ENCODE measurements around the gene FBXL15. TPM values are rescaled to one million over a fixed set of nuclear protein-coding genes. Genes with fewer than 3 reads are reported as not detected.
A peak's percentile ranks its signal among the peaks of the same experiment; 100 is the strongest.

FBXL15 gene
- total and polyA plus RNA-seq, 4 donors, result 9.4 to 40.4 (median 18.6) TPM

DNA sequence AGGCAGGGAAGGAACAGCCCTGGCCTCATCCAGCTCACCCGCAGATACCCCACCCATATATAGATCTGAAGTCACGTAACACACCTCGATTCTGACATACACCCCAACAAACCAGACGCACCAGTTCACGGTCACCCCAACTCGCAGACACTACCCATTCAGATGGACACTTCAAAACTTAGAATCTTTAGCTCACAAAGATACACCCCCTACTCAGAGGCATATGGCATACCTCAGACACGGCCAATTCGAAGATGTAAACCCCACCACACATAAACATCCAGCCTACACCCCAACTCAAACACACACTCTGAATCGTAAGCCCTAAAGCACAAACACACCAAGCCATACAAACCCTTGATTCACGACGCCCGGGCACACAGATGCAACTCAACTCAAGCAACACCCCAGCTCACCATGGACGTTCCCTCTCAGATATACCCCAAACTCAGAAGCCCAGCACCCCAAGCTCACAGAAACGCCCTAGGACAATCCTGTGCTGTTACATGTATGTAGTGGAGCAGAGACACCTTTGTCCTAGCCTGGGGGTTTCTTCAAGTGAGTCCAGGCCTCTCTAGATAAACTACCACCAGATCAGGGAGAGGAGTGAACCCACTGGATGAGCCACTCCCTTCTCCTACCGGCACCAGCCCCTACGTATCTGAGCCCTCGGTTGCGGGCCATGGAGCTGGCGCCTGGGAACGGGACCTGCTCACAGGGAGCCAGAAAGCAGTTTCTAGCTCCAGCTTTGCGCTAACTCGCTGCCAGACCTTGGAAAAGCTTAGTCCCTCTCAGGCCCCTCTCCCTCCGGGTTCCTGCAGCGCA lies 10.8 kb upstream of the FBXL15 start:
- Histone ChIP-seq H3K9me3 (ENCODE audit: control insufficient read depth in 4 of 4, insufficient read depth in 3 of 4, low read length in 3 of 4) (no peaks in the 10 kb centered on the region), H3K27me3 (ENCODE audit: control insufficient read depth in 3 of 3, insufficient read depth in 3 of 3, low read length in 2 of 3) (peaks cover 4 to 39% (median 5%) of the 10 kb centered on the region in 3 donors), H3K36me3 (ENCODE audit: control insufficient read depth in 4 of 4, insufficient read depth in 4 of 4, low read length in 4 of 4) (no peaks in the 10 kb centered on the region), H3K4me3 (no peak overlapping the region), H3K27ac (ENCODE audit: low read depth in 1 of 2, low read length in 1 of 2) (no peak overlapping the region), H3K4me1 (ENCODE audit: control insufficient read depth in 5 of 5, insufficient read depth in 5 of 5, low read length in 5 of 5) (peaks cover 0 to 31% (median 10%) of the 10 kb centered on the region in 5 donors), H3K9ac (ENCODE audit: insufficient read depth in 1 of 2, low read length in 2 of 2) (peak overlapping the region in 1 of 2 donors; percentile 2)
- 29 to 38% methylated on average over 24 of the region's 24 CpGs for WGBS, 2 donors
- TF ChIP-seq, protein P1, sequence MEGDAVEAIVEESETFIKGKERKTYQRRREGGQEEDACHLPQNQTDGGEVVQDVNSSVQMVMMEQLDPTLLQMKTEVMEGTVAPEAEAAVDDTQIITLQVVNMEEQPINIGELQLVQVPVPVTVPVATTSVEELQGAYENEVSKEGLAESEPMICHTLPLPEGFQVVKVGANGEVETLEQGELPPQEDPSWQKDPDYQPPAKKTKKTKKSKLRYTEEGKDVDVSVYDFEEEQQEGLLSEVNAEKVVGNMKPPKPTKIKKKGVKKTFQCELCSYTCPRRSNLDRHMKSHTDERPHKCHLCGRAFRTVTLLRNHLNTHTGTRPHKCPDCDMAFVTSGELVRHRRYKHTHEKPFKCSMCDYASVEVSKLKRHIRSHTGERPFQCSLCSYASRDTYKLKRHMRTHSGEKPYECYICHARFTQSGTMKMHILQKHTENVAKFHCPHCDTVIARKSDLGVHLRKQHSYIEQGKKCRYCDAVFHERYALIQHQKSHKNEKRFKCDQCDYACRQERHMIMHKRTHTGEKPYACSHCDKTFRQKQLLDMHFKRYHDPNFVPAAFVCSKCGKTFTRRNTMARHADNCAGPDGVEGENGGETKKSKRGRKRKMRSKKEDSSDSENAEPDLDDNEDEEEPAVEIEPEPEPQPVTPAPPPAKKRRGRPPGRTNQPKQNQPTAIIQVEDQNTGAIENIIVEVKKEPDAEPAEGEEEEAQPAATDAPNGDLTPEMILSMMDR (IDR thresholded peaks at IDR 0.05; ENCODE audit: control extremely low read depth, extremely low read depth), result no peak
- DNase-seq (peak in 1 of 3 donors; percentile 45), ATAC-seq (ENCODE audit: insufficient read depth, low FRiP score) (no peak)

DNA sequence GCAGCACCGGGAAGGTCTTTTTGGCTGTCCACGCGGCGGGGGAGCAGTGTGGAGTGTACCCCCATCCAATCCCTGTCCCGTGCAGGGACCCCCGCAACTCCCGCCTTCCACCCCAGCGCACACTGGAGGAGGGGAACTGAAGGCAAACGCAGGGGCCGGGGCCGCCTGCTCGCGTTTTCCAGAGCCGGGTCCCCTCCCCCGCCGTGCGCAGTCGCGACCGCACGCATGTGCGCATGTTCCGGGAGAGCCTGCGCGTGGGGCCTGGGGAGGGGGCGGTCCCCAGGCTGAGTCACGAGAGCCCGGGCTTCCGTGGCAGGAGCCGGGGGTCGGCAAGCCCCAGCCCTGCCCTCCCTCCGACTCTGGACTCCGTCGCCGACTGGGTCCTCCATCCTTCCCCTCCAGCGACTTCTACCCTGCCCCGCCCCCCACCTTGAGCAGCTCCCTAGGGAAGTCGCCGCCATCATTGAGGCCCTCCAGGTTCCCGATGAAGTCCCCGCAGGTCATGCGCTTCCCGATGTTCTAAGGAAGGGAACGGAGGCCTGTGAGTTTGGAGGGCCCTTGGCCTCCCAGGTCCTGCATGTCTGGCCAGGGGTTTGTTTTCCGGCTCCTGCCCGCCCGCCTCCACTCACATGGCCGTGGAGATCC lies 10.1 kb upstream of the FBXL15 start:
- H3K9ac ChIP-seq (ENCODE audit: insufficient read depth in 1 of 2, low read length in 2 of 2), result no peak overlapping the region
- 1 to 3% methylated on average over 41 to 48 of the region's 48 CpGs for WGBS, 2 donors
- peaks cover 0 to 31% (median 10%) of the 10 kb centered on the region in 5 donors for H3K4me1 ChIP-seq (ENCODE audit: control insufficient read depth in 5 of 5, insufficient read depth in 5 of 5, low read length in 5 of 5)
- H3K4me3 ChIP-seq, result no peak overlapping the region
- no peaks in the 10 kb centered on the region for H3K9me3 ChIP-seq (ENCODE audit: control insufficient read depth in 4 of 4, insufficient read depth in 3 of 4, low read length in 3 of 4)
- no peak overlapping the region for H3K27ac ChIP-seq (ENCODE audit: low read depth in 1 of 2, low read length in 1 of 2)
- TF ChIP-seq, protein P1 (IDR thresholded peaks at IDR 0.05; ENCODE audit: control extremely low read depth, extremely low read depth), result no peak
- peaks cover 5 to 41% (median 7%) of the 10 kb centered on the region in 3 donors for H3K27me3 ChIP-seq (ENCODE audit: control insufficient read depth in 3 of 3, insufficient read depth in 3 of 3, low read length in 2 of 3)
- ATAC-seq (ENCODE audit: insufficient read depth, low FRiP score) (no peak), DNase-seq (peak; percentile 71 to 80 (median 73))
- no peaks in the 10 kb centered on the region for H3K36me3 ChIP-seq (ENCODE audit: control insufficient read depth in 4 of 4, insufficient read depth in 4 of 4, low read length in 4 of 4)

DNA sequence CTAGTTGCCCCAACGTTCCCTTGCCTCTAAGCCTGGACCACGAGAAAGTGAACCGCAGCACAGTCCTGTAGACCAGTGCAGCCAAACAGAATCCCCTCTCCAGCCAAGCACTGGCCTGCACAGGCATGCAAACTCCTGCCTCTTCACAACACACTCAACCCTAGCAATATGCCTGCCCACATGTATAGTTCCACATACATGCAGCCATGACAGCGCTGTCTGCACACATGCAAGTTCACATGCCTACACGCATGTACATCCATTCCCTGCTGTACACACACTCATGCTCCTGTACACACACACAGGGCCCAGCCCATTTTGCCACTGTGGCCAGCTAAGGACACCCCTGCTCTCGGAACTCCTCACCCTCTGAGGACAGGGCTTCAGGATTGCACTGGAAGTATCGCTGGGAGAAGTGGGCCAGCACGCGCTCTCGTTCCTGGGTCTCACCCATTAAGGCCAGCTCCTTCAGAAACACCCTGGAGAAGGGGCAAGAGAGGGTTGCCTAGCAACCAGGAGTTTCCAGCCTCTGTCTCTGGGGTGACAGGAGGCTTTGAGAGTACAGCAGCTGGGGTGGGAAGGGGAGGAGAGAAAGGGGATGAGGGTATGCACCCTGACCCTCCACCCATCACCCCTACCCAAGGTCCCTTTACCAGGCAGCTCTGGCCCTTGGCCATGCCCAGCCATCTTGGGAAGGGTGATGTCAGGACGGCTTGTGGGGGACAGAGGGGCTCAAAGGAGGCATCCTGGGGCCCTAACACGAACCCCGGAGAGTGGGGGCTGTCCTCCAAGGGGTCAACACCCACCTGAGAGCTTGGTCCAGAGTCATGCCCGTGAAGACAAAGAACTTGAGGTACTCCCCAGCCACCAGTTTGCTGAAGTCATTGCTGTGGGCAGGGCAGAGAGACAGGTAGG lies 9.0 kb upstream of the FBXL15 start:
- Histone ChIP-seq H3K27me3 (ENCODE audit: control insufficient read depth in 3 of 3, insufficient read depth in 3 of 3, low read length in 2 of 3) (peaks cover 5 to 41% (median 7%) of the 10 kb centered on the region in 3 donors), H3K4me3 (no peak overlapping the region), H3K36me3 (ENCODE audit: control insufficient read depth in 4 of 4, insufficient read depth in 4 of 4, low read length in 4 of 4) (no peaks in the 10 kb centered on the region), H3K9ac (ENCODE audit: insufficient read depth in 1 of 2, low read length in 2 of 2) (no peak overlapping the region), H3K27ac (ENCODE audit: low read depth in 1 of 2, low read length in 1 of 2) (no peak overlapping the region), H3K9me3 (ENCODE audit: control insufficient read depth in 4 of 4, insufficient read depth in 3 of 4, low read length in 3 of 4) (no peaks in the 10 kb centered on the region), H3K4me1 (ENCODE audit: control insufficient read depth in 5 of 5, insufficient read depth in 5 of 5, low read length in 5 of 5) (peaks cover 0 to 31% (median 10%) of the 10 kb centered on the region in 5 donors)
- DNase-seq, result no peak
- TF ChIP-seq, protein P1 (IDR thresholded peaks at IDR 0.05; ENCODE audit: control extremely low read depth, extremely low read depth), result no peak
- ATAC-seq (ENCODE audit: insufficient read depth, low FRiP score), result no peak
- 76 to 88% methylated on average over 14 of the region's 14 CpGs for WGBS, 2 donors
